Suprapubic skin (tissue), 4 donors: ENCODE results near the gene PTPN22. TPM values are rescaled to one million over a fixed set of nuclear protein-coding genes. Genes with fewer than 3 reads are reported as not detected.

ENCODE experiments used
- DNase-seq, 2 donors: peaks; one replicate each; pipeline ENCODE4 v3.0.0-alpha.2; 2019; ENCODE audit warnings: low spot score in 2 of 2
- H3K27ac ChIP-seq: fragments of 200-600 bp; sonication (generic); one replicate; pipeline ENCODE4 v1.5.1; 2019
- H3K27me3 ChIP-seq: fragments of 200-600 bp; sonication (generic); one replicate; pipeline ENCODE4 v1.5.1; 2019
- H3K36me3 ChIP-seq: fragments of 200-600 bp; sonication (generic); one replicate; pipeline ENCODE4 v1.5.1; 2019
- H3K4me1 ChIP-seq: fragments of 200-600 bp; sonication (generic); one replicate; pipeline ENCODE4 v1.5.1; 2019
- H3K4me3 ChIP-seq: fragments of 200-600 bp; sonication (generic); one replicate; pipeline ENCODE4 v1.5.1; 2019; ENCODE audit warnings: mild to moderate bottlenecking
- H3K9me3 ChIP-seq: fragments of 200-600 bp; sonication (generic); one replicate; pipeline ENCODE4 v1.5.1; 2019
- EP300 ChIP-seq: sonication (generic); formaldehyde crosslinking; IDR thresholded peaks from one replicate; pipeline ENCODE4 v1.6.1; 2017; ENCODE audit warnings: antibody characterized with exemption
- POLR2A ChIP-seq, 2 donors: fragments of 450-650 bp; IDR thresholded peaks; one replicate each; pipeline ENCODE4 v1.6.1; 2017; ENCODE audit warnings: antibody characterized with exemption in 2 of 2, mild to moderate bottlenecking in 2 of 2, moderate library complexity in 2 of 2
- POLR2AphosphoS5 ChIP-seq, 3 donors: sonication (generic); formaldehyde crosslinking; IDR thresholded peaks; one replicate each; pipeline ENCODE4 v1.6.1; 2017; ENCODE audit warnings: antibody characterized with exemption in 3 of 3
- WGBS: methylation state at CpG from one replicate; pipeline ENCODE4 v1.1.5; 2018; 5-methylcytosine and 5-hydroxymethylcytosine counted together
- total RNA-seq, 4 donors: library from RNA; depleted of rRNA; stranded (reverse); fragments of >200 nt; gene quantifications; one replicate each; pipeline ENCODE4 v1.1.0, GENCODE V29; 2016
- TF ChIP-seq, protein P1 (sequence below), 2 donors: fragments of 200-600 bp in 1 of 2; fragments of 450-650 bp in 1 of 2; sonication (generic) in 1 of 2; IDR thresholded peaks; one replicate each; pipeline ENCODE4 v1.5.1; 2016 to 2019; ENCODE audit warnings: antibody characterized with exemption in 2 of 2, mild to moderate bottlenecking in 1 of 2, moderate library complexity in 1 of 2

PTPN22 gene
- total RNA-seq, 4 donors from 2014 or later, result 0.34 to 1.7 (median 0.77) TPM

DNA sequence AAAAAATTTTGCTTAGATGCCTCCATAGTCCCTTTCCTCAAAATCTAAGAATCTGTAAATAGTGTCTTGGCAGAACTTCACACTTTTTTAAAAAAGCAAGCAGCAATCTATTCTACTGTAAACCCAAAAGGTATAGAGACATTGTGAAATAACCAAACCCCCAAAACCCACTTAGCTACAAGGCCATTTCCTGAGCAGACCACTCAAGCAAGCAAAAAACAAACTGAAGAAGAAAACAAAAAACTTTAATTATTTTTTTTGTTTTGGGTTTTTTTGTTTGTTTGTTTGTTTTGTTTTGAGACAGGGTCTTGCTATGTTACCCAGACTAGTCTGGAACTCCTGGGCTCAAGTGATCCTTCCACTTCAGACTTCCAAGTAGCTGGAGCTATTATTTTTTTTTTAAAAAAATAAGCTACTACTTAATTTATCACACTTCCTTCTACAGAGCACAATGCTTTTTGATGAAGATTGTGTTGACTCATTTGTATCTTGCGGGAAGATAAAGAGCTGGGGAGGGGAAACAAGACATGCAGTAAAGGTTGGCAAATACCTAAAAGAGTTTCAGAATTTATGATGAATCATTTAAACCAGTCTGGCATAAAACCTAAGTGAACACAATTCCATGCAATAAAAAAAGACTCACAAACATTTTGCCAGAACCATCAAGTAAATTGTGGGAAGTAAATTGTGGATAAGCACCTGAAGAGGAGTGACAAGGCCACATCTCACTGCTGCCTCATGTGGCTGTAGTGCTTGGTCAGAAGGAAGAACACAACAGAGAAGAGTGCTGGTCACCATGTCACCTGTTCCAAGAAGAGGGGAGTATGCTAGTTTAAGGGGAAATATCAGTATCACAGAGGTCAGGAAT is 2.7 kb upstream of the PTPN22 start:
- Histone ChIP-seq H3K27ac (no peak overlapping the region), H3K27me3 (no peaks in the 10 kb centered on the region), H3K4me1 (peaks cover 12% of the 10 kb centered on the region), H3K9me3 (no peaks in the 10 kb centered on the region), H3K36me3 (no peaks in the 10 kb centered on the region), H3K4me3 (no peak overlapping the region)
- TF ChIP-seq, protein P1, sequence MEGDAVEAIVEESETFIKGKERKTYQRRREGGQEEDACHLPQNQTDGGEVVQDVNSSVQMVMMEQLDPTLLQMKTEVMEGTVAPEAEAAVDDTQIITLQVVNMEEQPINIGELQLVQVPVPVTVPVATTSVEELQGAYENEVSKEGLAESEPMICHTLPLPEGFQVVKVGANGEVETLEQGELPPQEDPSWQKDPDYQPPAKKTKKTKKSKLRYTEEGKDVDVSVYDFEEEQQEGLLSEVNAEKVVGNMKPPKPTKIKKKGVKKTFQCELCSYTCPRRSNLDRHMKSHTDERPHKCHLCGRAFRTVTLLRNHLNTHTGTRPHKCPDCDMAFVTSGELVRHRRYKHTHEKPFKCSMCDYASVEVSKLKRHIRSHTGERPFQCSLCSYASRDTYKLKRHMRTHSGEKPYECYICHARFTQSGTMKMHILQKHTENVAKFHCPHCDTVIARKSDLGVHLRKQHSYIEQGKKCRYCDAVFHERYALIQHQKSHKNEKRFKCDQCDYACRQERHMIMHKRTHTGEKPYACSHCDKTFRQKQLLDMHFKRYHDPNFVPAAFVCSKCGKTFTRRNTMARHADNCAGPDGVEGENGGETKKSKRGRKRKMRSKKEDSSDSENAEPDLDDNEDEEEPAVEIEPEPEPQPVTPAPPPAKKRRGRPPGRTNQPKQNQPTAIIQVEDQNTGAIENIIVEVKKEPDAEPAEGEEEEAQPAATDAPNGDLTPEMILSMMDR (IDR thresholded peaks at IDR 0.05), result no peak
- TF ChIP-seq POLR2AphosphoS5 (IDR thresholded peaks at IDR 0.05), result no peak
- DNase-seq, result no peak
- 53% methylated on average over 1 of the region's 1 CpG for WGBS

DNA sequence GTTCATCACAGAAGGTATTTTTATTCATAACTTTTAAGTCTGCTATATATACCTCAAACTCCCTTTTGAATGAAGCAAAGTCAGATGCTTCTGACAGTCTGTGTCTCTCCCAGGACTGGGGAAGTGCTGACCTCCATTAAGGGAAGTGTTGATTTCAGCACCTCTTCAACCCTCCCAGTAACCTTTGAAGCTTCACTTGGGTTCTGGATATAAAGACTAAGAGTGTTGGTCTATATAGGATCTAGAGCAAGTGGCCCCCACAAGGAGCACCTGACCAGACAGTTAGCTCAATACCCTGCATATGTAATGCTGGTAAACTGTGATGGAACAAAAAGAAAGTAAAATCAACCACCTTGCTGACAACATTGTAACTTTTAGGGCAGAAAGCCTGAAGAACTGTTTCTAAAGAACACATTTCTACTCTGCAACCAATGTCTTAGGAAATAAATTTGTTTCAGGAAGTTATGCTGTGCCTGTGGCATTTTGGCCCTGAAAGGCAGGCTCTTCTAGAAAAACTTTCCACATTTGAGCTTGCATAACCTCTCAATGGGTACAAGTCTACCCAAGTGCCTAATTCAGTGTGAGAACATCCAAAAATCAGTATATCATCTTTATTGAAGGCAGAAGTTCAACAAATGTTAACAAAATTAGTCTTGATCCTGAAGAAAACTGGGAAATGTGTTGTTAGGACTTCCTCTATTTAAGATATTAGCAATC is 865 bp upstream of the PTPN22 start:
- peak overlapping the region; percentile 51 for H3K27ac ChIP-seq
- DNase-seq, result no peak
- H3K36me3 ChIP-seq, result no peaks in the 10 kb centered on the region
- H3K9me3 ChIP-seq, result no peaks in the 10 kb centered on the region
- H3K27me3 ChIP-seq, result no peaks in the 10 kb centered on the region
- no peak for TF ChIP-seq EP300
- TF ChIP-seq, protein P1 (IDR thresholded peaks at IDR 0.05), result no peak
- TF ChIP-seq POLR2AphosphoS5 (IDR thresholded peaks at IDR 0.05), result no peak
- TF ChIP-seq POLR2A (IDR thresholded peaks at IDR 0.05), result no peak
- peaks cover 12% of the 10 kb centered on the region for H3K4me1 ChIP-seq
- no peak overlapping the region for H3K4me3 ChIP-seq

DNA sequence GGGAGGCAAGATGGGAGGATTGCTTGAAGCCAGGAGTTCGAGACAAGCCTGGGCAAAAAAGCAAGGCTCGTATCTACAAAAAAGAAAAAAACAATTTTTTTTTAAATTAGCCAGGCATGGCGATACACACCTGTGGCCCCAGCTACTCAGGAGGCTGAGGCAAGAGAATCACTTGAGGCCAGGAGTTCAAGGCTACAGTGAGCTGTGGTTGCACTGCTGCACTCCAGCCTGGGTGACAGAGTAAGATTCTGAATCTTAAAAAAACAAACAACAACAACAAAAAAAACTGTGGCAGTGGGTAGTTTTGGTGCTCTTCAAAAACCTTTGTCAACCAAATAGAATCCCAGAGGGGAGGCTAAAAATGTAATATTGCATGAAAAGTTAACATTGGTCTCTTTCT is 734 bp downstream of the PTPN22 start:
- Histone ChIP-seq H3K4me3 (no peak overlapping the region), H3K36me3 (no peaks in the 10 kb centered on the region)

DNA sequence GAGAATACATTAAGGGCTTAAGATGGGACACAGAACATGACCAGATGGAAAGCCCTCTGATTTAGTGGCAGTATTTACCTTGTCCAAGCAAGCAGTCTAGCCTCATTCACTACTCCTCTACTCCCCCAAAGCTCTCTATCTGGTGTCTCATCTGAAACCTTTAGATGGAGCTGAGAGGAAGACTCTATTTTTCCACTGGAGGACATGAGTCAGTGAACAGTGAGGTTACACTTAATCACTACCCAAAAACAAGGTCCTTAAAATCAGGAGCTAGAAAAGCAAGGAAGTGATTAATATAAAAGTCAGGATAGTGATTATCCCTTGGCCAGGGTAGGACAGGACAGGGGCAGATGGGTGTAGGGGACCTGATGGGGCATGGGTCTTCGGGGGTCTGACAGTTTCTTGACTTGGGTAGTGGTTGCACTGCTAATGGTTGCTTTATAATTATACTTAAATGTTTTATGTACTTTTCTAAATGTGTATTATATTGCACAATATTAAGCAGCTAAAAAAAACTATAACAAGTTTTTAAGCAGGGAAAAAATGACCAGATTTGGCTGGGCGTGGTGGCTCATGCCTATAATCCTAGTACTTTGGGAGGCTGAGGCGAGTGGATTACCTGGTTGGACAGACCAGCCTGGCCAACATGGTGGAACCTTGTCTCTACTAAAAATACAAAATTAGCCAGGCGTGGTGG is 3.0 kb downstream of the PTPN22 start:
- peaks cover 12% of the 10 kb centered on the region for H3K4me1 ChIP-seq
- DNase-seq, result no peak
- H3K9me3 ChIP-seq, result no peaks in the 10 kb centered on the region
- WGBS, result 90% methylated on average over 4 of the region's 4 CpGs
- TF ChIP-seq EP300 (no peak), POLR2A (IDR thresholded peaks at IDR 0.05) (no peak), POLR2AphosphoS5 (IDR thresholded peaks at IDR 0.05) (no peak)
- TF ChIP-seq, protein P1 (IDR thresholded peaks at IDR 0.05), result no peak
- no peak overlapping the region for H3K4me3 ChIP-seq
- no peaks in the 10 kb centered on the region for H3K27me3 ChIP-seq
- no peaks in the 10 kb centered on the region for H3K36me3 ChIP-seq
- no peak overlapping the region for H3K27ac ChIP-seq

More for the DNA sequence above, 734 bp downstream of the PTPN22 start:
- Histone ChIP-seq H3K27me3 (no peaks in the 10 kb centered on the region), H3K4me1 (peaks cover 12% of the 10 kb centered on the region), H3K27ac (no peak overlapping the region), H3K9me3 (no peaks in the 10 kb centered on the region)
- no peak for DNase-seq
- WGBS, result 88% methylated on average over 3 of the region's 3 CpGs
- TF ChIP-seq POLR2A (IDR thresholded peaks at IDR 0.05) (no peak), EP300 (no peak), POLR2AphosphoS5 (IDR thresholded peaks at IDR 0.05) (no peak)
- TF ChIP-seq, protein P1 (IDR thresholded peaks at IDR 0.05), result no peak

DNA sequence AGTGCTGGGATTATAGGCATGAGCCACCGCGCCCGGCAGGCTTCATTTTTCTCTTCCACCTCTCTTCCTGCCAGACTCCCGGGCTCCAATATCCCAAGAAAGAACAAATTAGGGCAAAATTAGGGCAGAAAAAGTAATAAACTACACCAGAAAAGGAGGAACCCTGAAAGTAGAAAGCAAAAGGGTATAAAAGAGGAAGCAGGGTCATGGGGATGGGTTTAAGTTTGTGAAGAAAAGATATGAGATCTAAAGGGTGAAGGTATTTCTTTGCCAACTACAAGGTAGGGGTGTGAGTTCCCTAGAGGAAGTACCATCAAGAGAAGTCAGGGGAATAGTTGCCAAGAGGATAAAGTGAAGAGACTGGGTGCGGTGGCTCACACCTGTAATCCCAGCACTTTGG is 9.9 kb downstream of the PTPN22 start:
- H3K4me1 ChIP-seq, result peaks cover 3% of the 10 kb centered on the region
- no peaks in the 10 kb centered on the region for H3K36me3 ChIP-seq
- no peak overlapping the region for H3K27ac ChIP-seq
- H3K4me3 ChIP-seq, result no peak overlapping the region
- no peak for DNase-seq
- WGBS, result 87% methylated on average over 5 of the region's 5 CpGs
- no peaks in the 10 kb centered on the region for H3K9me3 ChIP-seq
- TF ChIP-seq POLR2AphosphoS5 (IDR thresholded peaks at IDR 0.05) (no peak), EP300 (no peak), POLR2A (IDR thresholded peaks at IDR 0.05) (no peak)
- TF ChIP-seq, protein P1 (IDR thresholded peaks at IDR 0.05), result no peak
- H3K27me3 ChIP-seq, result no peaks in the 10 kb centered on the region
